ENCODE results near the gene PCDHGA6. TPM values are rescaled to one million over a fixed set of nuclear protein-coding genes. Genes with fewer than 3 reads are reported as not detected.

PCDHGA6 gene
- polyA plus RNA-seq, 1 donor from 2014 or later, result 0.09 TPM

DNA sequence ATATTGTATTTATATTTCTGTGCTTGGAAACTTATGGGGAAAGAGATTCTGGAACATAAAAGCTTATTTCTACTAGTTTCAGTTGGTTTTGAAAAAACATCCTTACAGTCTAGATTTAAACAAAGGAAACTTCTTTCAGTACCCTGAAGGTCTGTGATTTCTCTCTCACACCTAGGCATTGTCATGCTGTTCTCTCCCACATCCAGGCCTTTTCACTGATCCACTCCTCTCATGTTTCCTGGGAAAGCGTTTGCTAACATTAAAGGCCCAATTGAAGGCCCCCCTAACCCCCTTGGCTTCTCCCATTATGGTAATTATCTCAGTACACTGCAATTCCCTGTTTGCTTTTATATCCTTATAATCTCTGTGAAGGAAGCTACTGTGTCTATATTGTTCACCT, 30.9 kb upstream of the PCDHGA6 start:
- no peaks in the 10 kb centered on the region for H4K20me1 ChIP-seq (ENCODE audit: insufficient read depth)
- H3K27ac ChIP-seq (ENCODE audit: low read length), result no peak overlapping the region
- H3K4me2 ChIP-seq (ENCODE audit: low read length), result no peak overlapping the region
- no peak overlapping the region for H2AFZ ChIP-seq (ENCODE audit: low read depth, low read length)
- no peak overlapping the region for H3K9ac ChIP-seq (ENCODE audit: low read length)
- no peaks in the 10 kb centered on the region for H3K27me3 ChIP-seq (ENCODE audit: insufficient read depth, low read depth, low read length)
- H3K9me3 ChIP-seq (ENCODE audit: low read length), result peaks cover 10% of the 10 kb centered on the region
- no peak for TF ChIP-seq EZH2 (IDR thresholded peaks at IDR 0.05; ENCODE audit: borderline replicate concordance, insufficient read depth, low read length, poor library complexity, severe bottlenecking)
- no peak for TF ChIP-seq SMC3 (conservative IDR thresholded peaks at IDR 0.05; ENCODE audit: poor library complexity)
- TF ChIP-seq, protein P1, sequence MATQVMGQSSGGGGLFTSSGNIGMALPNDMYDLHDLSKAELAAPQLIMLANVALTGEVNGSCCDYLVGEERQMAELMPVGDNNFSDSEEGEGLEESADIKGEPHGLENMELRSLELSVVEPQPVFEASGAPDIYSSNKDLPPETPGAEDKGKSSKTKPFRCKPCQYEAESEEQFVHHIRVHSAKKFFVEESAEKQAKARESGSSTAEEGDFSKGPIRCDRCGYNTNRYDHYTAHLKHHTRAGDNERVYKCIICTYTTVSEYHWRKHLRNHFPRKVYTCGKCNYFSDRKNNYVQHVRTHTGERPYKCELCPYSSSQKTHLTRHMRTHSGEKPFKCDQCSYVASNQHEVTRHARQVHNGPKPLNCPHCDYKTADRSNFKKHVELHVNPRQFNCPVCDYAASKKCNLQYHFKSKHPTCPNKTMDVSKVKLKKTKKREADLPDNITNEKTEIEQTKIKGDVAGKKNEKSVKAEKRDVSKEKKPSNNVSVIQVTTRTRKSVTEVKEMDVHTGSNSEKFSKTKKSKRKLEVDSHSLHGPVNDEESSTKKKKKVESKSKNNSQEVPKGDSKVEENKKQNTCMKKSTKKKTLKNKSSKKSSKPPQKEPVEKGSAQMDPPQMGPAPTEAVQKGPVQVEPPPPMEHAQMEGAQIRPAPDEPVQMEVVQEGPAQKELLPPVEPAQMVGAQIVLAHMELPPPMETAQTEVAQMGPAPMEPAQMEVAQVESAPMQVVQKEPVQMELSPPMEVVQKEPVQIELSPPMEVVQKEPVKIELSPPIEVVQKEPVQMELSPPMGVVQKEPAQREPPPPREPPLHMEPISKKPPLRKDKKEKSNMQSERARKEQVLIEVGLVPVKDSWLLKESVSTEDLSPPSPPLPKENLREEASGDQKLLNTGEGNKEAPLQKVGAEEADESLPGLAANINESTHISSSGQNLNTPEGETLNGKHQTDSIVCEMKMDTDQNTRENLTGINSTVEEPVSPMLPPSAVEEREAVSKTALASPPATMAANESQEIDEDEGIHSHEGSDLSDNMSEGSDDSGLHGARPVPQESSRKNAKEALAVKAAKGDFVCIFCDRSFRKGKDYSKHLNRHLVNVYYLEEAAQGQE (IDR thresholded peaks at IDR 0.05; ENCODE audit: borderline replicate concordance), result no peak
- TF ChIP-seq MXI1 (conservative IDR thresholded peaks at IDR 0.05; ENCODE audit: poor library complexity, severe bottlenecking), result no peak
- TF ChIP-seq TAF1 (IDR thresholded peaks at IDR 0.05; ENCODE audit: low read depth), result no peak
- TF ChIP-seq RAD21 (conservative IDR thresholded peaks at IDR 0.05), result no peak
- TF ChIP-seq, protein P2, sequence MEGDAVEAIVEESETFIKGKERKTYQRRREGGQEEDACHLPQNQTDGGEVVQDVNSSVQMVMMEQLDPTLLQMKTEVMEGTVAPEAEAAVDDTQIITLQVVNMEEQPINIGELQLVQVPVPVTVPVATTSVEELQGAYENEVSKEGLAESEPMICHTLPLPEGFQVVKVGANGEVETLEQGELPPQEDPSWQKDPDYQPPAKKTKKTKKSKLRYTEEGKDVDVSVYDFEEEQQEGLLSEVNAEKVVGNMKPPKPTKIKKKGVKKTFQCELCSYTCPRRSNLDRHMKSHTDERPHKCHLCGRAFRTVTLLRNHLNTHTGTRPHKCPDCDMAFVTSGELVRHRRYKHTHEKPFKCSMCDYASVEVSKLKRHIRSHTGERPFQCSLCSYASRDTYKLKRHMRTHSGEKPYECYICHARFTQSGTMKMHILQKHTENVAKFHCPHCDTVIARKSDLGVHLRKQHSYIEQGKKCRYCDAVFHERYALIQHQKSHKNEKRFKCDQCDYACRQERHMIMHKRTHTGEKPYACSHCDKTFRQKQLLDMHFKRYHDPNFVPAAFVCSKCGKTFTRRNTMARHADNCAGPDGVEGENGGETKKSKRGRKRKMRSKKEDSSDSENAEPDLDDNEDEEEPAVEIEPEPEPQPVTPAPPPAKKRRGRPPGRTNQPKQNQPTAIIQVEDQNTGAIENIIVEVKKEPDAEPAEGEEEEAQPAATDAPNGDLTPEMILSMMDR (IDR thresholded peaks at IDR 0.05; ENCODE audit: poor library complexity, severe bottlenecking), result no peak
- no peak for TF ChIP-seq EP300 (conservative IDR thresholded peaks at IDR 0.05; ENCODE audit: poor library complexity, severe bottlenecking)
- TF ChIP-seq POLR2AphosphoS5 (IDR thresholded peaks at IDR 0.05), result no peak
- H3K9me2 ChIP-seq (ENCODE audit: insufficient read depth, low read length), result no peaks in the 10 kb centered on the region
- no peaks in the 10 kb centered on the region for H3F3A ChIP-seq (ENCODE audit: insufficient read depth, low read length, poor library complexity, severe bottlenecking)
- H3K4me3 ChIP-seq (ENCODE audit: low read length), result no peak overlapping the region
- no peaks in the 10 kb centered on the region for H3K36me3 ChIP-seq (ENCODE audit: insufficient read depth, low read length)
- H3K79me2 ChIP-seq (replicated peaks; ENCODE audit: insufficient read depth, low read length), result no peaks in the 10 kb centered on the region

DNA sequence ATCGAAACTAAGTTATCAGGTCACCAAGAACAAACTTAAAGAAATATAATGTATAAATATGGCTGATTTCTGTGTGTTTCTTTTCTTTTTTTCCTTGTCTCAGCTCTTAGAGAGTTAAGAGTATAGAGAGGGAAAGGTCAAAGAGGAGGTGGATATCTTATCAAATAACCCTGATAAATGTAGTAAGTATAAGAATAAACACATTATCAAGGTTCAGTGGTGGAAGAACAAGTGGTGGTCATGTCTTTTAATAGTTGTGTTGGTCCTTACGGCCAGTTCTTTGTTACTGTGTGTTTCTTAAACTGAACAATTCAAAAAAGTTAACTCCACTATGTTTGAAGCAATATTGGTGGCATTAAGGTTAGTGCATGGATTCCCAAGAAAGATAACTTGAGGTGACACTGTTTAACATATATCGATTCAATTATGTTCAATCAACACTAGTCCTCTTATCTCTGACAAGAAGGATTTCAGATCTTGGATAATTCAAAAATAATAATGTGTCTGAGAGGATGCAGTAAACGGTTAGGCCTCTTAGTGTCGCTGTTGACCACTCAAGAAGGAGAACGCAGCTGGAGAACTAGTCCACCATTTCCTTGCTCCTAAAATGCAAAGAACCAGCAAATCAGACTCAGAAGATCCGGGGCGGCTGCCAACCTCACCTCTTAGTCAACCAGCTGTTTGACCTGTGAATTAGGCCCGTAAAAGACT, 30.3 kb upstream of the PCDHGA6 start, which contains the start of gene PCDHGA3:
TSS of gene PCDHGA3 (plus strand) at position 588 of the 711 bp plus-strand sequence. CDS start 205 bp downstream, outside the sequence.
- H3K4me3 ChIP-seq (ENCODE audit: low read length), result no peak within 1 kb of the TSS
- H3K79me2 ChIP-seq (replicated peaks; ENCODE audit: insufficient read depth, low read length), result no peaks in the 10 kb centered on the region
- H3K27me3 ChIP-seq (ENCODE audit: insufficient read depth, low read depth, low read length), result no peaks in the 10 kb centered on the region
- TF ChIP-seq, protein P1 (IDR thresholded peaks at IDR 0.05; ENCODE audit: borderline replicate concordance), result no peak
- TF ChIP-seq MXI1 (conservative IDR thresholded peaks at IDR 0.05; ENCODE audit: poor library complexity, severe bottlenecking) (no peak), RAD21 (conservative IDR thresholded peaks at IDR 0.05) (no peak), TAF1 (IDR thresholded peaks at IDR 0.05; ENCODE audit: low read depth) (no peak), EZH2 (IDR thresholded peaks at IDR 0.05; ENCODE audit: borderline replicate concordance, insufficient read depth, low read length, poor library complexity, severe bottlenecking) (no peak), EP300 (conservative IDR thresholded peaks at IDR 0.05; ENCODE audit: poor library complexity, severe bottlenecking) (no peak), POLR2AphosphoS5 (IDR thresholded peaks at IDR 0.05) (no peak), SMC3 (conservative IDR thresholded peaks at IDR 0.05; ENCODE audit: poor library complexity) (no peak)
- TF ChIP-seq, protein P2 (IDR thresholded peaks at IDR 0.05; ENCODE audit: poor library complexity, severe bottlenecking), result no peak
- H3K9me2 ChIP-seq (ENCODE audit: insufficient read depth, low read length), result no peaks in the 10 kb centered on the region
- no peak within 1 kb of the TSS for H2AFZ ChIP-seq (ENCODE audit: low read depth, low read length)
- no peaks in the 10 kb centered on the region for H3K36me3 ChIP-seq (ENCODE audit: insufficient read depth, low read length)
- no peaks in the 10 kb centered on the region for H4K20me1 ChIP-seq (ENCODE audit: insufficient read depth)
- H3F3A ChIP-seq (ENCODE audit: insufficient read depth, low read length, poor library complexity, severe bottlenecking), result no peaks in the 10 kb centered on the region
- H3K27ac ChIP-seq (ENCODE audit: low read length), result no peak within 1 kb of the TSS
- H3K9ac ChIP-seq (ENCODE audit: low read length), result no peak within 1 kb of the TSS
- H3K9me3 ChIP-seq (ENCODE audit: low read length), result peaks cover 10% of the 10 kb centered on the region
- H3K4me2 ChIP-seq (ENCODE audit: low read length), result no peak within 1 kb of the TSS
